ENCODE results near the gene SMYD4.

The SMYD4 gene

DNA sequence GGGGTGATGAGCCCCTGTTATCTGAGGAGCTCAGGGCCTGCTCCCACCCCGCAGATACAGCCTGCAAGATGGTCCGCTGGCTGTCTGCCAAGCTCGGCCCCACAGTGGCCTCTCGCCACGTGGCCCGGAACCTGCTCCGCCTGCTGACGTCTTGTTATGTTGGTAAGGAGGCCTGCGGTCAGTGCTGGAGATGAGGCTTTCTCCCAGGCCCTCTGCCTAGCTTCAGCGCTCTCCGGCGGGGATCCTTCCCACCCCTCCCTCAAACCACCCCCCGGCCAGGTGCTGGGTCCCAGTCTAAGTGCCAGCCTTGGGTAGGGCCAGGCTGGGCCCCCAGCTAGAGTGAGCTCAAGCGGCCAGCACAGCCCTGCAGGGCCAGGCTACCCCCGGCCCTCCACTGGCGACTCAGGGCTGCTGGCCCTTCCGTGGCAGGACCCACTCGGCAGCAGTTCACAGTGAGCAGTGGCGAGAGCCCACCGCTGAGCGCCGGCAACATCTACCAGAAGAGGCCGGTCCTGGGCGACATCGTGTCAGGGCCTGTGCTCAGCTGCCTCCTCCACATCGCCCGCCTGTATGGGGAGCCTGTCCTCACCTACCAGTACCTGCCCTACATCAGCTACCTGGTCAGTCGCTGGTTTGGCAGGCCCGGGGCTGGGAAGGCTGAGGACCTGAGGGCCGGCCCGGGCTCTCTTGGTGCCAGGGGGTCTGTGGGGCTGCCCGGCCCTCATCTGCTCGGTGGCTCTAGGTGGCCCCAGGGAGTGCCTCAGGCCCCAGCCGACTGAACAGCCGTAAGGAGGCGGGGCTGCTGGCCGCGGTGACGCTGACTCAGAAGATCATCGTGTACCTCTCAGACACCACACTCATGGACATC lies 99.1 kb downstream of the SMYD4 start:
- no peak for DNase-seq (ENCODE audit: low spot score)

GRCh38 chr17:1729966-1730325 lies 99.8 kb downstream of the SMYD4 start:
- no peak for DNase-seq (ENCODE audit: low spot score)

Data from activated CD4-positive, alpha-beta T cell treated with anti-CD3 and anti-CD28 coated beads, Interleukin-2, Interleukin-4, amounts not matched to agents 100 ng/mL and 50 ng/mL, durations not matched to agents 16 hours and 8 hours (primary cell).